GM18502 (cell line): ENCODE measurements around the gene C22orf15.

ENCODE experiments used
- ATAC-seq: cut with Tn5 transposase; IDR thresholded peaks from one replicate; pipeline ENCODE4 v1.9.1; 2021; ENCODE audit warnings: mild to moderate bottlenecking; ENCODE audit not compliant: unreplicated experiment, poor library complexity

The C22orf15 gene

DNA sequence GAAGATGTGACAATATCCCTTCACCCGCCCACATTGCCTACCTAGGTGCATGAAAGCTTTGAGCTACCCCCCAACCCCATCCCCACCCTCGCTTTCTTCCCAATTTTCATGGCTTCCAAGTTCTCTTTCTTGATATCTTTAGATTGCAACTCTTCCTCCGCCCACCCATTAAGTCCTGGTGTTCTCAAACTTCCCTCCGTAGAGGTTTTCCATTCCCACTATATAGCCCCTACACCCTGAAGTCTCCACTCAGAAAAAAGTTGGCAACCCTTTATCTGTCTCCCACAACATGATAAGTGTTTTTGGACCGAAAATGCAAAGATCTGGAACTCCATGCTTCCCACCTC is 12.4 kb upstream of the C22orf15 start:
- no peak for ATAC-seq

DNA sequence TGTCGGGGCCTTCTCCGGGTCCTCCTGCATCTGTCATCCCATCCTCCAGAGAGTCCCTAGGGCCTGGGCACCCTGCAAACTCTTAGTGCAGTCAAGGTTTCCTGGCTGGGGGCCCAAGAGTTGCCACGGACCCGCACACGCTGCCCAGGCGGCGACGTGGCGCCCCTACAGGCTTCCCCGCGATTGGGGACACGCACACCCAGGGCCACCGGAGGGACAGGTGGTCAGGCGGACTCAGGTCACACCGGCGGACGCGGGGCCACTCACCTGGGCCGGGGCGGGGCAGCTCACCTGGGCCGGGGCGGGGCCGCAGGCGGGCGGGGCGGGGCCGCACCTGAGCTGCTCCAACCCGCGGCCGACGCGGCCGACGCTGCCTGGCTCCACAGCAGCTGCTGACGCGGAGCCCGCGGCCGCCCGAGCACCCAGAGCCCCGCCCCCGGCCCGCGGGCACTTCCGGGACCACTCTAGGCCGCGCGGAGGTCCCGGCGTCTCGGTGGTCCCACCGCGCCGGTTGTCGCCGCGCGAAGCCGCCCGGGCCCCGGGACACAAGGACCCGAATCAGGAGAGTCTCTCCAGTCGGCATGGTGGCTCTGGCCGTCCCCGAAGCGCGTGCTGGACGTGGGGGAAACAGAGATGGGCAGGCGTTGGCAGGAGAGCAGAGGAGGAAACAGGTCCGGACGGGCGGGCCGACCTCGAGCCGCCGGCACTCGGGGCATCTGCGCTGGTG is 11.9 kb upstream of the C22orf15 start, which contains the start of gene ZNF70:
Gene ZNF70, minus strand, starts transcription at position 399 of the 727 bp plus-strand sequence. CDS start 5,972 bp downstream, outside the sequence.
- peak; percentile 76 for ATAC-seq

DNA sequence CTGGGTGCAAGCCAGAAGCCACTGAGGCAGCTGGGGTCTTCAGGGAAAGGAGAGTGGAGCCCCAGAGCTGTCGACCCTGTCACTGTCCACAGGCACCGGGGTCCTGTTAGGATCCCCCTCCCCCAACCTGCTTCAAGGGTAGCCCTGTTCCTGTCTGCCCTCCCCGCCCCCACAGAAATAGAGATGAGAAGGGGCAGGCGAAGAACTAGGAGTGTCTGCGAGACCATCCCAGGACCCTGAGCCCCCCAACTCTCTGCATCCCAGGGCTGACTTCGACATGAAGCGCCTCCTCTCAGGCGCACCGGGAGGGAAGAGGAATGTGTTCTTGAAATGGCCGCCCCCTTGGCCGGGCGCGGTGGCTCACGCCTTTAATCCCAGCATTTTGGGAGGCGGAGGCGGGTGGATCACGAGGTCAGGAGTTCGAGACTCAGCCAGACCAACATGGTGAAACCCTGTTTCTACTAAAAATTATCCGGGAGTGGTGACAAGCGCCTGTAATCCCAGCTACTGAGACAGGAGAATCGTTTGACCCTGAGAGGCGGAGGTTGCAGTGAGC is 11.3 kb upstream of the C22orf15 start:
- peak; percentile 13 for ATAC-seq

DNA sequence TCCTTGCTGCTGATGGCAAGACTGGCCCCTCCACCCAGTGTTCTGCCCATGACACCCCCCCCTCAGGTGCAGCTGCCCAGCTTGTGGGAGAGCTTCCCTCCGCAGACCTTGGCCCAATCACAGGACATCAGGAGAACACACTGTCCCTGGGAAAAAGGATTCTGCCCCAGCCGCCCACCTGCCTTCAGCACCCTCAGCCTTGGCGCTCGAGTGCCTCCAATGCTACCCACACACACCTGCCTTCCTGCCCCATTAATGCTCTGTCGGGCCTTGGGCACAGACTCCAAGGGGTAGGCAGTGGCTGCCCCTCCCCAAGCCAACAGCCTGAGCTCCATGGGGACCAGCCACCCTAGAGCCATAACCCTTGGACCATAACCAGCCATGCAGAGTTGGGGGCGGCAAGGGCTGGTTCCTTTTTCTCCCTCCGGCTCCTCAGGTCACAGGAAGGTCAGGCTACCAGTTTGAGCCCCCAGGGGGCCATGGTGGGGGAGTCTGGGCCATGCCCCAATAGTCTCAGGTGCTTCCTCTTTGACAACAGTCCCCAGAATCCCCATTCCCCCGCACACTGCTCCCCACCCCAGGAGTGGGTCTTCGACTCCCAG is 10.6 kb upstream of the C22orf15 start:
- ATAC-seq, result no peak

DNA sequence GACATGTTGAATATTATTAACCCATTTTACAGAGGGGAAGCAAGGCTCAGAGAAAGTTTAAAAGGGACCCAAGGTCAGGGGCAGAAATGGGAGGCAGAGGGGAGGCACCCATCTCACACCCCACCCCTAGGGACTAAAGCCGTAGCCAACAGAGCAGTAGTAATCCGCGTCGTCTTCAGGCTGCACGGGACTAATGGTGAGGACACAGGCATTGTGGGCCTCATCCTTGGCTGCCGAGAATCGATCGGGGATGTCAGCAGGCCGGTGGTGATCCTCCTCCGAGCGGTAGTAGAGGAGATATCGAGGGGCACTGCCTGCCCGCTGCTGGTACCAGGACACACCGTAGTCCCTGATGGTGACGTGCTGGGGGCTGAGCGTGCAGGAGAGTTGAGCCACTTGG is 10.0 kb upstream of the C22orf15 start:
- no peak for ATAC-seq

DNA sequence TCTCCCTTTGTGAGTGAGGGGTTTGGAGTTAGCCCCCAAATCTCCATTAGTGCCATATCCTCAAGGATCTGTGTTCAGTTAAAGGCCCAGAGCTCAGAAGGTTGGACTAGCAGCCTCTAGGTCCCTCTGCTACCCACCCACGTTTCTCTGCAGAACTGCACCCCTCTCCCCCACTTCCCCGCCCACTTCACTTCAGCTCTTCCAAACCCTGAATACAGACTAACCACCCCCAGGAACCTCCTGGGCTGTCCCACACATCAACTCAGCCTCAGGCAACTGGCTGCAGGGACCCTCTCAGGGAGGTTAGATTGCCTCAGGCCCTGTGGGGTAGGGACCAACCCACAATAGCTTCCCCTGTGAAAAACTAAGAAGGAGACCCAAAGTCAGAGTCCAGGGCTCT is 9.4 kb upstream of the C22orf15 start:
- no peak for ATAC-seq

DNA sequence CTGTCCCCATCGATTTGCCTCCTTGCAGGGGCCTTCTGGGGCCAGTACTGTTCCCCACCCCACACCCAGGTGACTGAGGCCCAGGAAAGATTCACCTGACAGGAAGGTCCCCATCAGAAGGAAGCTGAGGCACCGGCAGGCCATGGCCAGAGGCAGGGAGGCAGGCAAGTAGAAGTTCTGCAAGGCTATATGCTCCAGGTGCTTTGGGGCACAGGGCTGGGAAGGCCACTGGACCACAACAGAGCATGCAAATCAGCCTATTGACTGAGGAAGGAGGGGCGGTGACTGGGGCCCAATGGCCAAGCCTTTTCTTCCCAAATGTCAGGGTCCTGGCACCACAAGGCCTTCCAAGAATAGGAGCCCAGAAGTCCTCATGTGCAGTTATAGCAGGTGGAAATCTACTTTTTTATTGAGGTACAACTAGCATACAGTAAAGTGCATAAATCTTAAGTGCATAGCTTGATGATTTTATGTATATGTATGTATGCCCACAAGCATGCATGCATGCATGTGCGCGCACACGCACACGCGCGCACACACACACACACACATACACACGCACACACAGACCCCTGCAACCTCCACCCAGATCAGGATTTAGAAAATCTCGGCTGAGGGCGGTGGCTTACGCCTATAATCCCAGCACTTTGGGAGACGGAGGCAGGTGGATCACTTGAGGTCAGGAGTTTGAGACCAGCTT is 8.4 kb upstream of the C22orf15 start, which contains the start of gene VPREB3:
Gene VPREB3, minus strand, starts transcription at position 206 of the 700 bp plus-strand sequence. Its CDS starts 62 bp downstream, at position 144.
- no peak for ATAC-seq

DNA sequence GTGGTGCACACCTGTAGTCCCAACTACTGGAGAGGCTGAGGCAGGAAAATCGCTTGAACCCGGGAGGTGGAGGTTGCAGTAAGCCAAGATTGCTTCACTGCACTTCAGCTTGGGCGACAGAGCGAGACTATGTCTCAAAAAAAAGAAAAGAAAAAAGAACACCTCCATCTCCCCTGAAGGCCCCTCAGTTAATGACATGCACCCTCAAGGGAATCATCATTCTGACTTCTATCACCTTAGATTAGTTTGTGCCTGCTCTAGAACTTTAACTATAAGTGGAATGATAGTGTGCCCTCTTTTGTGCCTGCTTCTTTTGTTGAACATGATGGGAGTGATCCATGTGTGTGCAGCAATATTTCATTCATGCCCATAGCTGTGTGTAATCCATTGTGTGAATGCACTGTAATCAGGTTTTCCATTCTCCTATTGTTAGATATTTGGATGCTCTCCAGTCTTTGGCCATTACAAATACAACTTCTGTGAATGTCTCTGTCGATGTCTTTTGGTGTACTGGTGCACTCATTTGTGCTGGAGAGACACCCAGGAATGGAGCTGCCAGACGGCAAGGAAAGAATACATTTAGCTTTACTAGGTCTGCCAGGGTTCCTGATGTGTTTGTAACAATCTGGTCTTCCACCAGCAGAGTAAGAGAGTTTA is 7.7 kb upstream of the C22orf15 start:
- ATAC-seq, result no peak

DNA sequence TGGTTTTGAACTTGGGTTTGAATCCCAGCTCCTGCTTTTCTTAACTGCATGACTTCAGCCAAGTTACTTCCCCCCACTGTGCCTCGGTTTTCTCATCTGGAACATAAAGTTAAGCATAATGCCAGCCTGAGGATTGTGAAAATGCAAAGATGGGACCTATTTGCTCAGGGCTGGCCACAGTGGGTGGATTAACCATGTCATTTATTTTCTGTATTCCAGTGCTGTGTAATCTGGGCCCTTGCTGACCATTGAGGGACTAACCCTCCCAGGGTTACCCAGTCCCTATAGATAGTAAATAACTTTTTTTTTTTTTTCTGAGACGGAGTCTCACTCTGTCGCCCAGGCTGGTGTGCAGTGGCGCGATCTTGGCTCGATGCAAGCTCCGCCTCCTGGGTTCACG is 7.1 kb upstream of the C22orf15 start:
- no peak for ATAC-seq

DNA sequence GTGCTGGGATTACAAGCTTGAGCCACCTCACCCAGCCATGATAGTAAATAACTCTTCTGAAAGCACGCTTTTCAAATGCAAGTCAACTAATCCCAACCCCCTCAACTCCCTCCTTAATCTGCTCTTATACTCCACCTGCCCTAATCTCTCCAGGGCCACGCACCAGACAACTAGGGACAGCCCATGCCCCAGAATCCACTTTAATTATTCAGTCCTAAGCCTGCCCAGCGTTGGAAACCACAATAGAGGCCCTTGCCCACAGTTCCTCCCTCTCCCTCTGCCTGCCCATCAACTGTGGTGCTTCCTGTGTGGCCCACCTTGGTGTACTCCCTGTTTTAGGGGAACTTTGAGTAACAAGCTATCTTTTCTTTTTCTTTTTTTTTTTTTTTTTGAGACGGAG is 5.9 kb upstream of the C22orf15 start:
- no peak for ATAC-seq

DNA sequence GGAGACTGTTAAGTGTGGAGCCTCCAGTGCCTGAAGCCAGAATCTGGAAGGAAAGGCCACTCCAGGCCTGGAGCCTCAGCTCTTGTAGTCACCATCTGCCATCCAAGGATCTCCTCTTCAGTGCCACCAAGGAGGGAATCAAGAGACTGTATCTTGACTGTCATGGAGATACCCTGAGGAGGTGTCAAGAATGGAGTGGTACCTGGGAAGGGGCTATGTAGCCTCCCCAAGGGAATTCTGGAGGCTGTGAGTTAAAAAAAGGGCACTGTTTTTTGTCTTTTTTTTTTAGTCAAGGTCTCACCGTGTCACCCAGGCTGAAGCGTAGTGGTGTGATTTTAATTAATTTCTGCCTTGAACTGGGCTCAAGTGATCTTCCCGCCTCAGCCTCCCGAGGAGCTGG is 3.2 kb upstream of the C22orf15 start:
- ATAC-seq, result no peak

DNA sequence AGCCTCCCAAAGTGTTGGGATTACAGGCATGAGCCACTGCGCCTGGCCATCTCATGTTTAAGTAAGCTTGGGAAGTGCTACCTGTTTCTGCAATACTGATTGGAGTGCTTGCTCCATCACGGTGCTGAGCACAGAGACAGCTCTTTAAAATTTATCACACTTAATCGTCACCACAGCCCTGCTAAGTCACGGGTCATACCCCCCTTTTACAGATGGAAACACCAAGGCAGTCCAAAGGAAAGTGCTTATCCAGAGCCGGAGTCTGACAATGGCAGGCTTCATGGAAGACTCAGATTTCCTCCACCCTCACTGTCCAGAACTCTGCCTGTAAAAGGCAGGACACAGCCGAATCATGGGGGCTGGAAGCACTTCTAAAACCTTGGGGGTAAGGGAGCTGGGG is 2.7 kb upstream of the C22orf15 start:
- no peak for ATAC-seq

DNA sequence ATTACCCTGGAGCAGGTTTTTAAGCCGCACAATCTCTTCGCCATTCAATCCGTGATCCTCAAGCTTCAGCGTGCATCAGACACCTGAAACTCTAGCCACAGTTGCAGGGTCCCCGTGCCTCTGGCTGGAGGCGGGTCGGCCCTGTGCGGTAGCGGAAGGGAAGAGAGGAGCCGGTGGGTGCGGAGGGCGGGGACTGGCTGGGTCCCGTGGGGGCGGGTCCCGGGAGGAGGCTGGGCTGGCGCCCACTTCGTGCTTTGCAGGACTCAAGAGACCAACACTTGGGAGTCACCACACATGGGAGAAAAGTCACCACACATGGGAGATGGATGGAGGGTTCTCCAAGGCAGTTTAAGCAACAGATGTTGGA is 772 bp downstream of the C22orf15 start:
- ATAC-seq, result no peak

DNA sequence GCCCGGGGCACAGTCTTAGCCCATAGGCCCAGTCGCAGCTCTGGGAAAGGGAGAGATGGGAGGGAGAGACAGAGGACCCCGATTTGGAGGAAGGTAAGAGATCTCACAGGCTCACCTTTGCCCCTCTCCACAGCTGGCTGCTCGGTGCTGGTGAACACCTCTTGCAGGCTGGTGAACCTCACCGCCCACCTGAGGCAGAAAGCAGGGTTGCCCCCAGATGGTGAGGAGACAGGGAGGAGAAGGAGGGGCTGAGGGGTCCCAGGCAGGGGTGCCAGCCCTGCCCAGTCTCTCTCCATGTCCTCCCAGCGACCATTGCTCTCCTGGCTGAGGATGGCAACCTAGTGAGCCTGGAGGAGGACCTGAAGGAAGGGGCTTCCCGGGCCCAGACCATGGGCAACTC is 1.2 kb downstream of the C22orf15 start:
- ATAC-seq, result no peak

DNA sequence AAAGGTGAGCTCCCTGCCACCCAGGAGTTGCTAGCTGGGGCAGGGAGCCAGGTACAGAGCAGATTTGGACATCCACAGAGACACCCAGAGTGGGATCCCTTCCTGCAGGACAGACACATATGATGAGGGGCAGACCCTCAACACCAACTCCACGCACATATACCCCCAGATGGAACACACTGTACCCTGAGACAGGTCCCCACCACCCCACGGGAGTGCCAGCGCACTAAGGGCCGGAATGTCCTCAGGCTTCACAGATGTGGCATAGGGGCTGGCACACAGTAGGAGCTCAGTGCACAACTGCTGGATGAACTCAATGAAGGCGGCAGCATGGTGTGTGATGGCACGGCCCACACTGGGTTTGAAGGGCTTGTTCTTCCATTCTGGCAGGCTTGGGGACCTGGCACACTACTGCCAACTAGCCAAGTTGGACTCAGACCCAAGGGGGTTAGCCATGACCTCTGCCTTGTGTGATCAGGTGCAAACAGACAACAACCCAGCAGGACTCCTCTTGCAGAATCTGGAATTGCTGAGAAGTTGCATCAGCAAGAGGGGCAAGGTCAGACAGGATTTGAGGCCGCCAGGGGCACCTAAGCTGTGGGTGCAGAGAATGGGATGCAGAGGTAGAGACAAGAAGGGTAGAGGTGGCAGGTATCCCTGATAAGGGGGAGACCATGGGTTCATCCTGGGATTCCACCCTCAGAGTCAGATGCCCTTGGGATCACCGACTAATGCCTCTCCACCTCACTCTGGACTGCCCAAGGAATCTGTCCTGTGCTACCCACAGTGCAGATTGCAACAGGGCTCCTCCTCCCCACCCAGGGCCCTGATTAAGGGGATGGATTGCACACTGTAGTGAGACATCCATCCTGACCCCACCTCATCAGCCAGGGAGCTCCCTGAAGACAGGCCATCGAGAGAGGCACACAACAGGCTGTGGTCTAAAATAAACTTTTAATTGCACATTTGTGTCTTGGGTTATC is 2.4 kb downstream of the C22orf15 start:
- no peak for ATAC-seq

DNA sequence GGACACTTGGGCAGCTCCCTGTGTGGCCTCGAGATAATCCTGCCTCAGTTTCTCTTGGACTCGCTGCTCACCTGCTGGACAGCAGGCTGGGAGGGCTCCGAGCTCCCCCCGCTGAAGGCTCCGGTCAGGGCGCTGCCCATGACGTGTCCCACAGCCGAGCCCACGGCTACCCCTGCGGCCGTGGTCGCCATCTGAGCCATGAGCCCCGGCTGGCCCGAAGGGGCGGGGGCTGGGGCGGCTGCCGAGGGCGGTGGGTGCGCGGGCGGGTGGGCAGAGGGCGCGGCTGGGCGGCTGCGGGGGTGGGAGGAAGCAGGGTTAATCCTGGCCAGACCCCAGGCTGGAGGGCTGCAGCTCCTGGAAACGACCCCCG is 4.5 kb downstream of the C22orf15 start:
- no peak for ATAC-seq

DNA sequence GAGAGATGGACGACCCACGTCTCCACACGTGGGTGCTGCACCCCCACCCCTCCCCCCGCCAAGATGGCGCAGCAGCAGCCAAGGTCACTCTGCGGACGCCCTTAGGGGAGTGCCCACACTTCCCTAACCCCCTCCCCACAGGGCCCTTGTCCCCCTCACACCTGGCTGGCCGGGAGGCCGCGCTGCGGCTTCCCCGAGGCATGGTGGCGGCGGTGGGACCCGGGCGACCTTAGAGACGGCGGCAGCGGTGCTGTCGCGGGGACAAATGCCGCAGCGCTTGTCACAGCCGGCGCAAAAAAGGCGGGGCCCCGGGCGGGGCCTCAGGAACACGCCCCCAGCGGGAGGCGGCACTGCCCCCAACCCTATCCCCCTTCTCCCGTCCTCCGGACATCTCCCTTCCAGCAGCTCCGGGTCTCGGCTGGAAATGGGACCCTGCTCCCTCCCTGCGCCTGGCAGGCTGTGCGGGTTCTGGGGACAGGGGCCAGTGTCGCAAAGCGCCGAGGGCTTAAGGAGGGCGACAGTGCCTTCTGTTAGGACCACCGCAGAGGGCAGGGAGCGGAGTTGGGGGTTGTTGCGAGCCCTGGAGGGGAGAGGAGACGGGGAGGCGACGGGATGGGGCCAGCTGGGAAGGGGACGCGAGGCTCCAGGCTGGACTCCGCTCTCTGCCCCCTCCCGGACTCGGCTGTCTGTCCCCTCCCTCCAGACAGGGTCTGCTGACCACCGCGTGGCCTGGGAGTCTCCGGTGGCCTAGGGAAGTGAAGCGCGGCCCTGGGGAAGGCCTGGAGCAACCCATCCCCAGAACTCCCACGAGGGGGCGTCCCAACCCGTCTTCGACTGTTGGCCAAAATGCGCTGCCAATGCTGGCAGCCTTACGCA is 5.1 kb downstream of the C22orf15 start, which contains the start of gene CHCHD10:
Gene CHCHD10, minus strand, starts transcription at position 300 of the 876 bp plus-strand sequence. Its CDS starts 98 bp downstream, at position 202.
- peak; percentile 46 for ATAC-seq

DNA sequence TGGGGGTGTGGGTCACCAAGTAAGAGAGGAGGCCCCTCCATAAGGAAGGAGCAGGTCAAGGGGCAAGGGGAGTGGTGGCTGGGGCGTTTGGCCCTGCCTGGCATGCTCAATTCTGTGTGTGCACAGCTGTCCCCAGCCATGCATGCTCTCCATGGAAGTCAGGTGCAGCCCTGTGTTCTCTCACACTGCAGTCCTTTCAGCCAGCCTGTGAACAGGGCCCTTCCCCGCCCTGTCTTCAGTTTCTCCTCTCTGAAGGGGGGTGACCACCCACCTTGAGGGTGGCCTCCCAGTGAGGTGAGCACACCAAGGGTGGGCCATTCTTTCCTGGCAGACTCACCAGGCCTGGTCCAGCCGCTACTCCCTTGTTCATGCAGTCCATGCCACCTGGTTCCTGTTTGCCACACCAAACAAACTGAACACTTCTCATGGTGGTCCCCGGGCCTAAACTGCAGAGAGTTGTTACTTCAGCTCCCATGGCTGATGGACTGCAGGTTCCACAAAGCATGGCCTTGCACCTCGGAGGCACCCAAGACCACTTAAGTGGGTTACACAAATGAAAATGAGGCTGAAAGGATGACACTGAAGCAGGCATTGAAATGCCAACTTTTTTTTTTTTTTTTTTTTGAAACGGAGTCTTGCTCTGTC is 6.7 kb downstream of the C22orf15 start:
- no peak for ATAC-seq
